ENCODE data around the gene ZNF688.

DNA sequence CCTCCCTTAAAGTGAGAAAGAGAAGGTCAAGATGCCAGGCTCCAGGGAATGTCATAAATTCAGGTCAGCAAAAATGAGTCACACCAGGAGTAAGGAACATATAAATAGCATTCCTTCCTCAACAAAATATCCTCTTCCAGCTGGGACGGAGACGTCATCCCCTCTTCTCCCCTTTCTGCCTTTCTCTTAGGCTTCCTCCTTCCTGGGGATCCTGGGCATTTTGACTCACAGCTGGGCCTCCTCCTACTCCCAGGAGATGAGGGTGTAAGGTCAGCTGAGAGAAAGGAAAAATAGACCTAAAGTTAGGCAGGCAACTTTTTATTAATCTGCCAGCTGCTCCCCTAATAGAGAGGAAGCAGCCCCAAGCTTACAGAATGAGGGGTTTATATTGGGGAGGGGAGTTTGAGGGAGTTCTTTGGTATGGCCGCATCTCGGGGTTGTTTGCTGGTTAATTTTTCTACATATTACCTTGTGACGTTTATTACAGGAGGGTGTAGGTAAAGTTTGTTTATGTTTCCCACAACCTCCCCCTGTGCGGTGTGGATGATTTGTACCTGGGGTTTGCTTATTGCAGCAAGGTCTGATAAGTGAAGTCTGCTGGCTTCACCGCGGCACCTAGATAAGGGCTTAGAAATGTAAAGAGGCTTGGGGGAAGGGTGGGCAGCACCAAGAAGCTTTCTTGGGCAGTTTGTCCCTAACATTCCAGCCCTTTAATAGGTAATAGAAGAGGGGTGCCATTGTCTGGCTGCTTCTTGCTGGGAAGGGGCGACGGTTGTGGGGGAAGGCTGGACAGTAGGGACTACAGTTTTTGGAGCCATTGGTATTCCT is 29.8 kb downstream of the ZNF688 start:
- TF ChIP-seq, protein P1, sequence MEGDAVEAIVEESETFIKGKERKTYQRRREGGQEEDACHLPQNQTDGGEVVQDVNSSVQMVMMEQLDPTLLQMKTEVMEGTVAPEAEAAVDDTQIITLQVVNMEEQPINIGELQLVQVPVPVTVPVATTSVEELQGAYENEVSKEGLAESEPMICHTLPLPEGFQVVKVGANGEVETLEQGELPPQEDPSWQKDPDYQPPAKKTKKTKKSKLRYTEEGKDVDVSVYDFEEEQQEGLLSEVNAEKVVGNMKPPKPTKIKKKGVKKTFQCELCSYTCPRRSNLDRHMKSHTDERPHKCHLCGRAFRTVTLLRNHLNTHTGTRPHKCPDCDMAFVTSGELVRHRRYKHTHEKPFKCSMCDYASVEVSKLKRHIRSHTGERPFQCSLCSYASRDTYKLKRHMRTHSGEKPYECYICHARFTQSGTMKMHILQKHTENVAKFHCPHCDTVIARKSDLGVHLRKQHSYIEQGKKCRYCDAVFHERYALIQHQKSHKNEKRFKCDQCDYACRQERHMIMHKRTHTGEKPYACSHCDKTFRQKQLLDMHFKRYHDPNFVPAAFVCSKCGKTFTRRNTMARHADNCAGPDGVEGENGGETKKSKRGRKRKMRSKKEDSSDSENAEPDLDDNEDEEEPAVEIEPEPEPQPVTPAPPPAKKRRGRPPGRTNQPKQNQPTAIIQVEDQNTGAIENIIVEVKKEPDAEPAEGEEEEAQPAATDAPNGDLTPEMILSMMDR (IDR thresholded peaks at IDR 0.05 in 8 of 11, conservative IDR thresholded peaks at IDR 0.05 in 3 of 11) = no peak
- no peak for TF ChIP-seq POLR2AphosphoS5 (IDR thresholded peaks at IDR 0.05)

Measured in spleen (tissue), 7 donors.